Measurements from ENCODE around the gene TBATA. TPM values are rescaled to one million over a fixed set of nuclear protein-coding genes. Genes with fewer than 3 reads are reported as not detected.

TBATA gene
- total and polyA plus RNA-seq, 2 of the 8 experiments (the other 6 are each of a cell fraction or from before 2014, with no cell fraction given) = not detected

- TF ChIP-seq CHD7 (IDR thresholded peaks at IDR 0.05; ENCODE audit: insufficient replicate concordance, low read length) (no peak), TAF1 (IDR thresholded peaks at IDR 0.05; ENCODE audit: low read depth, low read length) (no peak), CBX5 (IDR thresholded peaks at IDR 0.05; ENCODE audit: low read depth, low read length) (no peak), SIN3A (conservative IDR thresholded peaks at IDR 0.05 in 1 of 2, IDR thresholded peaks at IDR 0.05 in 1 of 2; ENCODE audit: low read depth in 1 of 2, low read length in 2 of 2) (no peak), JUN (IDR thresholded peaks at IDR 0.05; ENCODE audit: low read depth, low read length) (no peak), EGR1 (IDR thresholded peaks at IDR 0.05; ENCODE audit: borderline replicate concordance, low read depth, low read length) (no peak), SUZ12 (IDR thresholded peaks at IDR 0.05; ENCODE audit: low read length) (no peak), MAFK (IDR thresholded peaks at IDR 0.05; ENCODE audit: low read depth, low read length) (no peak), RNF2 (IDR thresholded peaks at IDR 0.05; ENCODE audit: borderline replicate concordance, low read depth, low read length, missing control alignments, poor library complexity, severe bottlenecking) (no peak), NRF1 (IDR thresholded peaks at IDR 0.05; ENCODE audit: low read depth, low read length) (no peak)
Measured at GRCh38 chr10:70732569-70732968, 52.6 kb downstream of the TBATA start (continued).

All from H1 (cell line).